ENCODE data around the gene EGLN1. TPM values are rescaled to one million over a fixed set of nuclear protein-coding genes. Genes with fewer than 3 reads are reported as not detected.
"Not testable (repeated sequence)": the region's sequence is repeated elsewhere in the genome, so short reads cannot be mapped to it uniquely, and the experiment has no call there.

The EGLN1 gene
- total RNA-seq, 1 donor from 2014 or later, result 71.6 TPM

DNA sequence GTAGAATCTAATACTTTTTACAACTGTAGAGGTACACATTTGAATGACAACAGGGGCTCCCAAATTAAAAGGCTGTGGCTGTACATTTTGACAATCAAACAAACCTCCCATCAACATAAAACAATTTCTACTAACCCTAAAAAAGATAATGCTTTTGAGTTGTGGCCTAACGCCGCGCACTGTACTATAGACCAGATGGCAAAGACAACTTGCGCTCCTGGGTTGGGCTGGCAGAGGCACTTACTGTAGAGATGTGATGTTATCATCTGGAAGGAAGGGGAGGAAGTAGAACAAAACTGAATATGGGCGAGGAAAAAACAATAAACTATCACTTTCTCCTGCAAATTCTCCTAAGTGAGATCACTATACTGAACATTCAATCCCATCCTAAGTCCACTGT lies 57.9 kb downstream of the EGLN1 start:
- DNase-seq (ENCODE audit: low read depth in 2 of 2), result no peak

DNA sequence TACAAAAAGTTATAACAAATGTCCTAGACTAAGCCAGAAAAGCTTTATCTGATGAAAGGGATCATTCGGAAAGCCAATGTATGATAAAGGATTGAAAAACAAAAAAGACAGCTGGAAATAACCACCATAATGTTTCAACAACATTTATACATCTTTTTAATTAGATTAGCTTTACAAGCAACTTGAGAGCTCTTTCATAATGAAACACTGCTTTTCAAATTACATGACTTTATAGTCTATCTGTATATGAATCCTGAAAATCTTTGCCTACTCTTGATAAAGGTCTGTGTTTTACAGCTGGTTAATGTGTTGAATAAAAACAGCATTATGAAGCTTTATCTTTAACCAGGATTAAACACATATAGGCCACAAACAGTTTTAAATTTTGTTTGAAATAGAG lies 58.5 kb downstream of the EGLN1 start:
- no peak for DNase-seq (ENCODE audit: low read depth in 2 of 2)

DNA sequence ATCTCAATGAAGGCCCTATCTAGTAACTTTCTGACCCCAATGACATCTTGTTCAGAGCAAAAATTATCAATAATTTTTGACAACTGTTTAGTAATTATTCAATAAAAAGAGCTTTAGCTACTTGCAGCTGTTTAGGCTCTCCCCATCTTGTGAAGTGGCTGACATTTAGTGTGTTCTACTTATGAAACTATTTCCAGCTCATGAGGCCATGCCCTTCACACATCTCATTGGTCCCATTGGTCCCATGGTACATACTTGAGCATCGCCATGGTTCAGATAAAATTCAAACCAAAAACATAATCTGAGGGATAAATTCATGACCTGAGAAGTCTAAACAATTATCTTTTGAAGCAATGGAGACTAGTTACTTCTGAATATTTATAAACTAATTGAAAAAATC lies 59.8 kb downstream of the EGLN1 start:
- DNase-seq (ENCODE audit: low read depth in 2 of 2), result no peak

DNA sequence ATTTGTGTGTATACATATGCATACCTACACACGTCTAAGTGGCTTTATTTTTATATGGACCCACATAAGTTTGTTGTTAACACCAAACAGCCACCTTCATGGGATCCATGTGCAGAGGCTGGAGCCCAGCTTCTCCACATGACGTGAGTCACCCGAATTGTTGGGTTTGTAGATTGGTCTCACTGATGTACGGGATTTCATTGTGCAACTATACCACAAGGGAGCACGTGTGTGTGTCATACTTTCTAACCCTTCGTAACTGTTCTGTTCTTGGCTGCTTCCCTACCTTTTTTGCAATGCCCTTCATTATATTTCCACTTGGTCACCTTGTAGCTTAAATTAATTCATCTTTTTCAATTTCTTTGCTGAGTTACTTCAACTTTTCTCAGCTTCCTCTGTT lies 63.0 kb downstream of the EGLN1 start:
- peak in 1 of 2 donors; percentile 30 for DNase-seq (ENCODE audit: low read depth in 2 of 2)

DNA sequence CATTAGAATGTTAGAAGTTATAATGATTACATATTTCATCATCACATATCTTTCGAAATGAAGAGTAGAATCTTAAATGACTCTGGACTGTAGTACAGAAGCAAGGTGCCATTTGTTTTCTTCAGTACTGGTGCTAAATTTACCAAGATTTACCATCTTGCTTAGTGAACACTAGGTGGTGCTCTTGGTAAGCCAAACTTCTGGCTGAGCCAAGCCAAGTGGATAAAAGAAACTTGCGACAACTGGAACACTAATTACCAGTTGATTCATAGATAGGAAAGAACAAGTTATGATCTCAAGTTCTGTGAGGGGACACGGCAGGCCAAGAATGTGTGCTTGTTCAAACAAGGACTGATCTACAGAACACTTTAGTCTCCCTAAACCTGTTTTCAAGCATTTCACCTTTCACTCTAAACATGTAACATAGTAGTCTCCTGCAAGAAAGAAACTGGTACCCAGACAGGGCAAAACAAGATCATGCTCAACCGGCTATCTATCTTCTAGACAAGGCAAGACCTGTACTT lies 64.2 kb downstream of the EGLN1 start:
- peak; percentile 74 to 83 for DNase-seq (ENCODE audit: low read depth in 2 of 2)

DNA sequence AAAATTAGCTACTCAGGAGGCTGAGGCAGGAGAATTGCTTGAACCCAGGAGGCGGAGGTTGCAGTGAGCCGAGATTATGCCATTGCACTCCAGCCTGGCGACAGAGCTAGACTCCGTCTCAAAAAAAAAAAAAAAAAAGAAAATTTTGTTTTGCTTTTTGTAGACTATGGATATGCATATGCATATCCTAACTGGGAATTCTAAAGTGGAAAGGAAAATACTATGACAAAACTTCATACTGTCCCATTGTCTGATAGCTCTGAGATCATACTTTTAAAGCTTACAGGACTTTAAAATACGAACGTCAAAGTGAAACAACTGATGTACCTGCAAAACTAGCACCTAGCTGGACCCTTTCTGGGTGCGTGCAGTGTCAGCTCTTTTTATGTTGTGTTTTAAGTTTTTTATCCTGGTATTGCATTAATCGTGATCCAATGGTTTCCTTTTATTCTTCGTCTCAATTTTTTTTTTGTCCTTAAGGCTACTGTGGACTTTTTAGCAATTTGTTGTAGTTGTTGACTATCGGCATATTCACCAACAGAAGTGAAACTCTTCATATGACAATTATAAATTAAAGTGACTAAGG lies 64.8 kb downstream of the EGLN1 start:
- no peak for DNase-seq (ENCODE audit: low read depth in 2 of 2)

DNA sequence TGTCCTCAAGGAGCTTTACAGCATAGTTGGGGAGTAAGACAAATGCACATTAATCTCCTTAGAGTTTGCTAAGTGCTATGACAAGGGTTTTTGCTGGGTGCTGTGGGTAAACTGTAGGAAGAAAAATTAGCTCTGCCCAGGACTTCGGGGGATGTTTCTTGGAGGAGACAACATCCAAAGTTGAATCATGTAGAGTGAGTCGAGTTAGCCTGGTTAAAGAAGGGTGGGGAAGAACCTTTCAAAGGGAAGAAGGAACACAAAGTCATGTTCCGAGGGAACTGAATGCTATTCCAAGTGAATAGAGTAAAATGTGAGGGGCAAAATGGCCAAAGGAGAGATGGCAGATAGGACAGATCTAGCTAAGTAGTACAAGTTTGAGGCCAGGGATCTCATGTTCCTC lies 66.9 kb downstream of the EGLN1 start:
- DNase-seq (ENCODE audit: low read depth in 2 of 2), result no peak

DNA sequence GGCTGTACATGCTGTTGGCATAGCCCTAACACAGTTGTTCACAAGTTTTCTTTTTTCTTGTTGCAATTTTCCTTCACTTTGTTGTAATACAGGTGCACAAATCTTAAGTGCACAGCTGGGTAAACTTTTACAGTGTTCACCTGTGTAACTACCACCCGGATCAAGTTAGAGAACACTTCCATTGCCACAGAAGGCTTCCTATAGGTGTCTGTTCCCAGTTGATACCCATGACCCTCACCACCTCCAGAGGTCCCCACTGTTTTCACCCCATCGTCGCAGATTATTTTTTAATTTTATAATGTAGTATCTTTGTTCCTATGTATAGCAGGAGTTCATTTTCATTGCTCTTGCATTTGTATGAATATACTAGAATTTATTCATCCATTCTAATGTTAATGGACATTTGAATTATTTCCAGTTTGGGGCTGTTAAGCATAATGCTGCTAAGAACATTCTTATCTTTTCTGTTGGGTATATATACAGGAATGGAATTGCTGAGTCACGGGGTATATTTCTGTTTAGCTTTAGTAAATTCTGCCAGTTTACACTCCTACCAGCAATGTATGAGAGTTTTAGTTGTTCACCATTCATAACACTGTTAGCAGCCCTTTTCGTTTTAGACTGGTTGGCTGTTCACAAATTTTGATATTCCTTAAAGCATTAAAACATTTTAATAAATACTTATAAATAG lies 67.6 kb downstream of the EGLN1 start:
- peak in 1 of 2 donors; percentile 38 for DNase-seq (ENCODE audit: low read depth in 2 of 2)

DNA sequence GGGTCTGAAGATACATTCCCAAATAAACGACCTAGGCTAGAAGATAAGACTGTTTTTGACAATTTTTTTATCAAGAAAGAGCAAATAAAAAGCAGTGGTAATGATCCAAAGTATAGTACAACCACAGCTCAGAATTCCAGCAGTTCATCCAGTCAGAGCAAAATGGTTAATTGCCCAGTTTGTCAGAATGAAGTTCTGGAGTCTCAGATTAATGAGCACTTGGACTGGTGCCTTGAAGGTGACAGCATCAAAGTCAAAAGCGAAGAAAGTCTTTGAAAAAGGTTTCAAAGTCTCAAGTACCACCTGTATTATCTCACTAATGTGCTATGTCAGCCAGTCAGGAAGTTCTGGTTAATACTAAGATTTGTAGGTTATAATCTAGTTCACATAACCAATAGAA lies 69.0 kb downstream of the EGLN1 start:
- DNase-seq (ENCODE audit: low read depth in 2 of 2), result no peak

DNA sequence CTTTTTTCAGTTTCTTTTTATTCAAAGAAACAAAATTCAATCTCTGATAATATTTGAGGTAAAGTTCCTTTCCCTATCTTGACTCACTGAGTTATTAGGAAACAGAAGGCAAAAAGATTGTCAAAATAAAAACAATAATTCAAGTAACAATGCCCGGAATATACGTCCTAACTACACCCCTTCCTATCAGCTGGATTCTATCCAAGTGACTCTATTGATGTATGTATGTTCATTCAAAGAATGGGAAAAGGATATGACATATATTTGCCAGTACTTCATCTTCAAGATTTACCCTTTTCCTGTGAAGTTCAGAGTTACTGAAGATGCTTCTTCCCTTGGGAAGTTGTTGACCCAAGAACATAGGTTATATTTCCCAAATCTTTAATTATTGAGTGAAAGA lies 70.3 kb downstream of the EGLN1 start:
- DNase-seq (ENCODE audit: low read depth in 2 of 2), result peak; percentile 76 to 95

DNA sequence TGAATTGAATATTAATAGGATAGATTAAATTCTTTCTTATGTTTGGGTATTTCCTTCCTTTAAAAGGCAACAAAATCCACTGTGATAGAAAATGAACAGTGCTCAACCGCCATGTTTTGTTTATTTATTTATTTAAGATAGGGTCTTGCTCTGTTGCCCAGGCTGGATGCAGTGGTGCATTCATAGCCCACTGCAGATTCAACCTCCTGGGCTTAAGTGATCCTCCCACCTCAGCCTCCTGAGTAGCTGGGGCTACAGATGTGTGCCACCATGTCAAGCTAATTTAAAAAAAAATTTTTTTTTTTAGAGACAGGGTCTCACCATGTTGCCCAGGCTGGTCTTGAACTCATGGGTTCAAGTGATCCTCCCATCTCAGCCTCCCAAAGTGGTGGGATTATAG lies 73.2 kb downstream of the EGLN1 start:
- DNase-seq (ENCODE audit: low read depth in 2 of 2), result not testable (repeated sequence)

DNA sequence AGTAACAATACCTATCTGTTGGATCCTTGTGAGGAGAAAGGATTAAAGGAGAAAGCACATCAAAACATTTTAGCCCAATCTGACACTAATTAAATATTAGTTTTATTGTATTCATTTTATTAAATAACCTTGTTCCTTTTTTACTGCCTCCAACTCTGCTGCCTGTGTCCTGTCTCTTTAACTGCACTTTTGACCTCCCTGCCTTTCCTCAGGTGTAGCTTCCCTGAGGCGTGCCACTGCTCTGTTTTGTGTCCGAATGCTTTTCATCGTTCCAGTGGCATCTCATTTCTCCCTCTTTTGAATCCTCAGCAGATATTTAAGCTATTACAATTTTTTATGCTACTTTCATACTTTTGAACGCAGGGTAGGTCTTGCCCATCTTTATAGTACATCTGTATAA lies 73.6 kb downstream of the EGLN1 start:
- no peak for DNase-seq (ENCODE audit: low read depth in 2 of 2)

DNA sequence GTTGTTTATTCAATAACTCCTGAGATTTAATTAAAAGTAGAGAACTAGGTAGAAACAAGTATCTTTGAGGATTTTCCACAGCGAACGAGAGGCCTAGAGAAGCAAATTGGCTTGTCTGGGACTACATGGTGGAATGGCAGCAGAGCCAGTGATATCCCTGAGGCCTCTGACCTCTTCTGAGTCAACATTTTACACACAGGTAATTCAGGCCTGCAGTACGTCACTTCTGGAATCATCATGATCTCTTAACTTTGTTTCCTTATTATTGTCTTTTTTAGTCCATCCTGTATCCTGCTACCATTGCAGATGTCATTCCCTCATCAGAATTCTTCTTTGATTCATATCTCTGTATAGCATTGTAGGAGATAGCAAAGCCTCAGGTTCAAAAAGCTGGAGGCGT lies 74.1 kb downstream of the EGLN1 start:
- DNase-seq (ENCODE audit: low read depth in 2 of 2), result no peak

DNA sequence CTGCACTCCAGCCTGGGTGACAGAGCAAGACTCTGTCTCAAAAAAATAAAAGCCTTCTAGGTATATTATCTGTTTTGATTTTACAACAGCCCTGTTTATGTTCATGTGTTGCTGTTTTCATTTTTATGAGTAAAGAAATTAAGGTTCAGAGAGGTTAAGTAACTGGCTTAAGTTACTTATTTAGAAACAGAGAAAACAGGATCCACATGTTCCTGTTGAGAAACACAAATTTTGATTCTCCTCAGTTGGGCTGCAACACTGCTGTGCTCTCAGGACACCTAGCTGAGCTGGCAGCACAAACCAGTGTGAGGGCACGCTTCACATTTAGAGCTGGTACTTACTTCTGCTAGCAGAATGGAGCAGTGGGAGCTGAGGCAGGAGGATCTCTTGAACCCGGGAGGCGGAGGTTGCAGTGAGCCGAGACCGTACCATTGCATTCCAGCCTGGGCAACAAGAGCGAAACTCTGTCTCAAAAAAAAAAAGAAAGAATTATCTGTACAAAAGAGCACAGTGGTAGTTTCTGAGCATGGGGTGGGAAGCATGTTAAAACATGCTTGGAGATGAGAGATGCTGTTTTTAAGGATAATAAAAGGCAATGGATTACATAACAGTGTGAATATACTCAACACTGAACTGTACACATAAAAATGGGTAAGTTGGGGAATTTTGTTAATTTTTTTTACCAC lies 81.6 kb downstream of the EGLN1 start:
- DNase-seq (ENCODE audit: low read depth in 2 of 2), result no peak

DNA sequence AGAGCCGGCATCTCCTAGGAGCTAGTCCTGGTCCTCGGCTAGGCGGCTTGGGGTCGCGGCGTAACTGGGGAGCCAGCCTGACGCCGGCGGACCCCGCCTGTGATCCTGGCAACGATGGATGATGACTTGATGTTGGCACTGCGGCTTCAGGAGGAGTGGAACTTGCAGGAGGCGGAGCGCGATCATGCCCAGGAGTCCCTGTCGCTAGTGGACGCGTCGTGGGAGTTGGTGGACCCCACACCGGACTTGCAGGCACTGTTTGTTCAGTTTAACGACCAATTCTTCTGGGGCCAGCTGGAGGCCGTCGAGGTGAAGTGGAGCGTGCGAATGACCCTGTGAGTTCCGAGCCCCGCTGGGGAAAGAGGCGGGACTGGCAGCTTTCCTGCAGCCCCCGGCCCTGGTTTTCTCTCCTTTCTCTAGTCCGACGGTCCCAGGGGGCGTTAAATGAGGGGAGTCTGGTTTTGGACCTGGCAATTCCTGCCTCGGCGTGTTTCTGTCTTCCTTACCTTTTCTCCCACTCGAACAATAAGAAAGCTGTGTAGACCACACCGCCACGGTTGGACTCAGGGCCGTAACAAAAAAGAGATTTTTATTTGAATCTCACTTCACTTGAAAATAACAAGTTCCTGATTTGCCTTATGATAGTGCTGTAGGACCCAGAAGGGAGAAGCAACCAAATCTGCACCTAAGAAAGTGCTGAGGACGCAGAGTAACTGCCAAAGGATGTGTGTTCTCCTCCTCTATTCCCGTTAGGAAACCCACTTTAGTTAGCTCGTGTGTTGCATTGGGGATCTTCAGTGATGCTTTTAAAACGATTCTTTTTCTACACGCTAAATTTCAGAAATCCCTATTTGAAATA lies 83.6 kb downstream of the EGLN1 start, which contains the start of gene SPRTN:
TSS of gene SPRTN (plus strand) at position 24 of the 859 bp plus-strand sequence. CDS start at position 115, 91 bp downstream.
- peak in 1 of 2 donors; percentile 24 for DNase-seq (ENCODE audit: low read depth in 2 of 2)

DNA sequence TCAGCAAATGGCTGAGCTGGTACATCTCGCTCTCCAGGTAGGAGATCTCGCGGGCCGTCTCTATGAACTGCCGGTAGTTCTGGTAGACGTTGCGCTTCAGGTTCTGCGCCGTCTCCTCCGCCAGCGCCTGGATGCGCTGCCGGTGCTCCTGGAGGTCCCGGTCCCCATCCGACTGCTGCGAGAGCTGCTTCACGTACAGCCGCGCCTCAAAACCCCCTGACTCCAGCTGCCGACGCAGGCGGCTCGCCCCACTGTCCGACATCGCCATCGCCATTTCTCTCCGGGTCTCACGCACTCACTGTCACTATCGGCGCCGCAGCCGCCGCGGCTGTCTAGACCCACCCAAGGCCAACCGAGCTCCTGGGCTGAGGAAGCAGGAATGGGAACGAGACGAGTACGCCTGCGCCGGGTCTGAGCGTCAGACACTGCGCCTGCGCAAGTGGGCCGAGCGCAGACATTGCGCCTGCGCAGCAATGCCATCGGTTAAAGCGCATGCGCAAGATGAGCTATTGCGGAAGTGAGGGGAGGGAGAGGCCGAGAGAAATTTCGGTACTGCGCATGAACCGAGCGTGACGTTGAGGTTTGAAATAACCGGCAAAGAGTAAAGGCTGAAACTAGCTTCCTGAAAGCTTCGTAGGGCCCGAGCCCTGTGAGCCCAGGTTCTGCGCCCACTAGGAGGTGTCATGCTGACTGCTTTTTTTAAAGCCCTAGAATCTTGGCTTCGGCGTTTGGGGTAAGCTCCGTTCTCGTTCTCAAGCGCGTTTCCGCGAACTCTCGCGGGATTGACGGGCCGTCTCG lies 84.4 kb downstream of the EGLN1 start, which contains the start of gene EXOC8:
TSS of gene EXOC8 (minus strand) at position 381 of the 798 bp plus-strand sequence. CDS start at position 274, 107 bp downstream.
- peak; percentile 98 for DNase-seq (ENCODE audit: low read depth in 2 of 2)

DNA sequence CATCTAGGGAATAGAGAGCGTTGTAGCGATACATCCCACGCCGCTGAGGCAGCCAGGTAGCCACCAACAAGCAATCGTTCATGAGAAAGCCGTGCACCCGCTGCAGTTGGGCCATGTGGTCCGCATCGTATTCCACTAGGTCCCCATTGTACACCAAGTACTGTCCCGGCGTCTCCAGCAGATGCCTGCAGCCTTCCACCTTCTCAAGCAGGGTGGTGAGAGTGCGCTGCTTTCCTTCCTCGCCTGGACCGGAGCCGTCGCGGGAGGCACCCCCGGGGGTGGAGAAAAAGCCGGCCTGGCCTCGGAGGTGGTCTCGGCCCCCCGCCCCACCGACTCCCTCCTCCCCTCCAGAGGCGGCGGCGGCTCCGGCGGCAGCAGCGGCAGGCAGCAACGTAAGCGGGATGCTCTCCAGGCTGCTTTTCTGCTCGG lies 85.0 kb downstream of the EGLN1 start:
- DNase-seq (ENCODE audit: low read depth in 2 of 2), result no peak

DNA sequence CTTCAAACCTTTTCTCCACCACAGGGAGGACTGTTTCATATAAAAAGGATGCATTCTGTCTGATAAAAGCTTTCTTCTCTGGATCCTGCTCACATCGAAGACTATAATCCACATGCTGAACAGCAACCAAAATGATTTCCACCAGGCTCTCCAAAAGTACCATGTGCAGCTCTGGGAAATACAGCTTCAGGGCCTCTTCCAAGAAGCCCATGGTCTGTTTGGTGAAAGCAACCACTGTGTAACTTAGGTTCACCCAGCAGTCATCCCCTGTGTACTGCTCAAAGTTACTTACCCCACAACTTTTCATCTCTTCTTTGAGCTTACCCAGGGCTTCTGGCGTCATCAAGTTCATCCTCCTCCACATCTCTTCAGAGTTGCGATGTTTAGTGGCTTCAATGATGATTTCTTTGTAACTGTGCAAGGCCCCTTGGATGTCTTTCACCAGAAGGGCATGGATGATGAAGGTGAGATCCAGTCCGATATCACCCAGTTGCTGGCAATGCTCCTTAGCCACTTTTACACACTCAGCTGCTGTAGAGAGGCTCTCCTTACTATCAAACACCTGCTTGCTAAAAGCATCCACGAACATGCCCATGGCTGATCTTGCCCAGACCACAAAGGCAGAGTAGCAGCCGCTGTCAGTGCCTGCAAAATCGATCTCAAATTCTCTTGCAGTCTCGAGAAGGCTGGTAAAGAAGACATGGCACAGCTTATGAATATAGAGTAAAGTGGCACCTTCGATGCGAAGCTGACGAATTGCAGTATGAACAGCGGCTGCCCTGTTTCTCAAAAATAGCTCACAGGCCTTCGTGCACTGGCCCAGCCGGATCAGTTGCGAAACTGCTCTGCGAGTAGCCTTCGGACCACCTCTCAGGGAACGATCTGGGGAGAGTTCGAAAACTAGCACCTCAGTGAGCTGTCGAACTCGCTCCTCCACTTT lies 86.2 kb downstream of the EGLN1 start:
- DNase-seq (ENCODE audit: low read depth in 2 of 2), result no peak

DNA sequence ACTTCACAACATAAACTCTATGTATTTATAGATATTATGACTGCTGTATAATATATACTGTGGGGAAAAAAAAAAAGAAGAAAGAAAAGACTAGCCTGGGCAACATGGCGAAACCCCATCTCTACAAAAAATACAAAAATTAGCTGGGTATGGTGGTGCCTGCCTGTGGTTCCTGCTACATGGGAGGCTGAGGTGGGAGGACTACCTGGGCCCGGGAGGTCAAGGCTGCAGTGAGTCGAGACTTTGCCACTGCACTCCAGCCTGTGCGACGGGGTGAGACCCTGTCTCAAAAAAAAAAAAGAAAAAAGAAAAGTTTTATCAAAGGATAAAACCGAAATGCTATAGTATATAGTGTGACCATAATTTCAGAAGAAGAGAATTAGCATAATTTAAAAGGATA lies 87.1 kb downstream of the EGLN1 start:
- DNase-seq (ENCODE audit: low read depth in 2 of 2), result no peak
